Measurements from ENCODE around the gene BPIFB6.

BPIFB6 gene

GRCh38 chr20:33014336-33015113 lies 16.9 kb upstream of the BPIFB6 start:
- no peaks in the 10 kb centered on the region for H3K36me3 ChIP-seq (ENCODE audit: insufficient read depth, low read length)
- H3K27me3 ChIP-seq (ENCODE audit: insufficient read depth, low read length, poor library complexity, severe bottlenecking), result no peaks in the 10 kb centered on the region
- no peak overlapping the region for H3K4me2 ChIP-seq (ENCODE audit: low read depth, low read length, poor library complexity, severe bottlenecking)
- no peaks in the 10 kb centered on the region for H3K4me1 ChIP-seq (ENCODE audit: insufficient read depth, low read length, poor library complexity, severe bottlenecking)
- TF ChIP-seq EZH2phosphoT487 (IDR thresholded peaks at IDR 0.05; ENCODE audit: borderline replicate concordance), result no peak
- no peak for TF ChIP-seq CTCF (conservative IDR thresholded peaks at IDR 0.05; ENCODE audit: low read length)
- no peaks in the 10 kb centered on the region for H3K9me2 ChIP-seq (replicated peaks; ENCODE audit: low read depth, low read length)
- no peak overlapping the region for H2AFZ ChIP-seq (ENCODE audit: low read length)
- H3K9ac ChIP-seq (ENCODE audit: low read depth, low read length, poor library complexity, severe bottlenecking), result no peak overlapping the region
- H3F3A ChIP-seq (ENCODE audit: low read depth), result no peaks in the 10 kb centered on the region
- H4K20me1 ChIP-seq (ENCODE audit: insufficient read depth, low read length, poor library complexity, severe bottlenecking), result no peaks in the 10 kb centered on the region
- H3K9me3 ChIP-seq (ENCODE audit: insufficient read depth, low read depth, low read length), result no peaks in the 10 kb centered on the region
- no peak overlapping the region for H3K4me3 ChIP-seq (ENCODE audit: low read length, poor library complexity, severe bottlenecking)
- H3K79me2 ChIP-seq (ENCODE audit: insufficient read depth, low read length), result no peaks in the 10 kb centered on the region

GRCh38 chr20:33015114-33015484 lies 16.3 kb upstream of the BPIFB6 start:
- Histone ChIP-seq H3K4me3 (ENCODE audit: low read length, poor library complexity, severe bottlenecking) (no peak overlapping the region), H3K79me2 (ENCODE audit: insufficient read depth, low read length) (no peaks in the 10 kb centered on the region), H3K9me2 (replicated peaks; ENCODE audit: low read depth, low read length) (no peaks in the 10 kb centered on the region), H3K9me3 (ENCODE audit: insufficient read depth, low read depth, low read length) (no peaks in the 10 kb centered on the region), H3K27me3 (ENCODE audit: insufficient read depth, low read length, poor library complexity, severe bottlenecking) (no peaks in the 10 kb centered on the region), H3K9ac (ENCODE audit: low read depth, low read length, poor library complexity, severe bottlenecking) (no peak overlapping the region), H2AFZ (ENCODE audit: low read length) (no peak overlapping the region), H3K4me2 (ENCODE audit: low read depth, low read length, poor library complexity, severe bottlenecking) (no peak overlapping the region), H3K36me3 (ENCODE audit: insufficient read depth, low read length) (no peaks in the 10 kb centered on the region), H3F3A (ENCODE audit: low read depth) (no peaks in the 10 kb centered on the region), H3K4me1 (ENCODE audit: insufficient read depth, low read length, poor library complexity, severe bottlenecking) (no peaks in the 10 kb centered on the region), H4K20me1 (ENCODE audit: insufficient read depth, low read length, poor library complexity, severe bottlenecking) (no peaks in the 10 kb centered on the region)
- no peak for TF ChIP-seq CTCF (conservative IDR thresholded peaks at IDR 0.05; ENCODE audit: low read length)
- TF ChIP-seq EZH2phosphoT487 (IDR thresholded peaks at IDR 0.05; ENCODE audit: borderline replicate concordance), result no peak

GRCh38 chr20:33015700-33016580 lies 15.5 kb upstream of the BPIFB6 start:
- Histone ChIP-seq H3K4me3 (ENCODE audit: low read length, poor library complexity, severe bottlenecking) (no peak overlapping the region), H3K4me2 (ENCODE audit: low read depth, low read length, poor library complexity, severe bottlenecking) (no peak overlapping the region), H3K27me3 (ENCODE audit: insufficient read depth, low read length, poor library complexity, severe bottlenecking) (no peaks in the 10 kb centered on the region), H3K9ac (ENCODE audit: low read depth, low read length, poor library complexity, severe bottlenecking) (no peak overlapping the region), H3K4me1 (ENCODE audit: insufficient read depth, low read length, poor library complexity, severe bottlenecking) (no peaks in the 10 kb centered on the region), H4K20me1 (ENCODE audit: insufficient read depth, low read length, poor library complexity, severe bottlenecking) (no peaks in the 10 kb centered on the region), H2AFZ (ENCODE audit: low read length) (no peak overlapping the region), H3F3A (ENCODE audit: low read depth) (no peaks in the 10 kb centered on the region), H3K79me2 (ENCODE audit: insufficient read depth, low read length) (no peaks in the 10 kb centered on the region), H3K9me2 (replicated peaks; ENCODE audit: low read depth, low read length) (no peaks in the 10 kb centered on the region), H3K36me3 (ENCODE audit: insufficient read depth, low read length) (no peaks in the 10 kb centered on the region), H3K9me3 (ENCODE audit: insufficient read depth, low read depth, low read length) (no peaks in the 10 kb centered on the region)
- TF ChIP-seq CTCF (conservative IDR thresholded peaks at IDR 0.05; ENCODE audit: low read length) (no peak), EZH2phosphoT487 (IDR thresholded peaks at IDR 0.05; ENCODE audit: borderline replicate concordance) (no peak)

Measured in Loucy (cell line).